Non-pigmented ciliary epithelial cell (primary cell): ENCODE results near the gene PLA2G4B.
"Not testable (repeated sequence)": the region's sequence is repeated elsewhere in the genome, so short reads cannot be mapped to it uniquely, and the experiment has no call there.

Experiments
- DNase-seq: peaks from one replicate; pipeline ENCODE4 v3.0.0-alpha.2; 2010; ENCODE audit warnings: low read depth

PLA2G4B gene

DNA sequence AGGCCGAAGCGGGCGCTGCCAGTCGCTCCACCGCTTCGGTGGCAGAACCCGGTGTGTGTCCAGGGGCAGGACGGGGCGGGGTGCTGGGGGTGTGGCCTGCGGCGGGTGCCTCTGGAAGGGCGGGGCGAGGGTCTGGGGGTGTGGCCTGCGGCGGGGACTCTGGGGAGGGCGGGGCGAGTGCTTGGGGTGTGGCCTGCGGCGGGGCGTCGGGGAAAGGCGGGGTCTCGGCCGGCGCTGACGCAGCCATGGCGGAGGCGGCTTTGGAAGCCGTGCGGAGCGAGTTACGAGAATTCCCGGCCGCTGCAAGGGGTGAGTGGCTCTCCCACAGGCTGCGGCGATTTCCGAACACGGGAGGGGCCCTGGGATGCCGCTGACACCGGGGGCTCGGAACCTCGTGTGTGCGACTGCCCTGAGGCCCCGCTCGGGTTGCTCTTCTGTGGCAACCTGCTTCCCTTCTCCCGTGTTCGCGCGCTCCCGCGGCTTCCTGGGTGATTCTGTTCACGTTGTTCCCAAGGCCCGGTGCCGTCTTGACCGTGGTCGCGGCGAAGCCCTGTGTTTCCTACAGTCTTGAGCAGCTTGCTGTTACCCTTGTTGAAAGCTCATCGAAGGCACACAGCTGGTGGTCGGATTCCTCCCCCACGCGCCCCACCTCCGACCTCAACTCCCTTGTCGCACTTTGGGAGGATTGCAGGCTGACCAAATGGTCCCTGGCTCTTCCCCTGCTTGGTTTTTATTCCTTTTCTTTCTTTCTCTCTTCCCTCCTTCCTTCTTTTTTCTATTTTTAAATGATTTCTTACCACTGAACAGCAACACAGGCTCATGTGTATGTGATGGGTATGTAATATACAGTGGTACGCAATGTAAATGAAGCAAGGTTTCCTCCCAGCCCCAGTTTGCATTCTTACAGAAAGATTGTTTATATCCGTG lies 10.5 kb upstream of the PLA2G4B start, which contains the start of gene JMJD7:
JMJD7 (plus strand) TSS at position 213 of the 927 bp plus-strand sequence; CDS start at position 246, 33 bp downstream.
- DNase-seq = peak; percentile 34

GRCh38 chr15:41828807-41829141 lies 9.9 kb upstream of the PLA2G4B start:
- no peak for DNase-seq

- no peak for DNase-seq
Observed at GRCh38 chr15:41829959-41830646, 8.5 kb upstream of the PLA2G4B start.

GRCh38 chr15:41831291-41831690 lies 7.4 kb upstream of the PLA2G4B start:
- DNase-seq = not testable (repeated sequence)

DNA sequence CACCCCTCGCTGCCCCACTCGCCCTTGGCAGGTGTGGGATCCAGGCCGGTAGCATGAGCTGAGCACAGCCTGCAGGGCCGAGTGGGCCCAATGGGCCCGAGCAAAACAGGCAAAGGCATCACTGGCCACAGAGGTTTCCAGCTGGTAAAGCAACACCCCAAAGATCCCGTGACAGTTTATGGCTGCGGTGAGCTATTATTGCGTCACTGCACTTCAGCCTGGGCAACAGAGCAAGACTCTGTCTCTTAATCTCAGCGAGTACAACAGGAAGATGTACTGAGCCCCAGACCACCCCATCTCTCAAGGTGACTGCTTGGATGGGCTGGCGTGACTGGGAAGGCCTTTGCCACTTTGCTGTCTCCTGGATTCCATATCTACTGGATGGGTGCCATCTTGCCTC lies 6.4 kb upstream of the PLA2G4B start:
- DNase-seq = no peak

DNA sequence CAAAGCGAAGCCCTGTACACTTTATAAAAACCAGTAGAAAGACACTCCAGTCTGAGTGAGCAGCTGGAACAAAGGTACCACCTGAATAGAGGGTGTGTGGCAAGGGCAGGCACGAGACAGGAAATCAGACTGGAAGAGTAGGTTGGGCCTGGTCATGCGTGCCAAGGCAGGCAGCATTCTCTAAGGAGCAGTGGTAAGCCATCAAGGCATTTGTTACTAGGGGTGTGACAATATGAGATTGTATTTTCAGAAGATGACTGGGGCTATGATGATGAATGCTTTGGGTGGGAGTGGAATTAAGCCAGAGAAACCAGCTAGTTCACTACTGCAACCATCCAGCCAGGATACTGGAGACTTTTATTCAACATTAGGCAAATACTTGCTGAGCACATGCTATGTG lies 5.8 kb upstream of the PLA2G4B start:
- no peak for DNase-seq

DNA sequence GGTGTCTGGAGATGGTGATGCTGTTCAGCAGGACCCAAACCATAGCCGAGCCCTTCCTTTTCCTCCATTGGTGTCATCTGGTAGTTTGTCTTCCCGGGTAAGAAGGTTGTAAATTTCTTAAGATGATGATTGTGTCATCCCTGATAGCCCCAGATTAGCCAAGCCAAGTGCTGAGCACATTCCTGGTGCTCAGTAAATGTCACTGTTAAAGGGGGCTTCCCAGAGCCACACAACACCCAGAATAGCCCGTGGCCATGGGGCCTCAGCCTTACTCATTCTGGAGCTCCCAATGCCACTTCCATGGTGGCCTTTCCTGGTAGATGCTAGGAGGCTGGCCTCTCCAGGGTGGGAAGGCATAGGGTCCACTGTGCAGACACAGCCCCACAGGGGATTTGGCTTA lies 4.6 kb upstream of the PLA2G4B start:
- no peak for DNase-seq

DNA sequence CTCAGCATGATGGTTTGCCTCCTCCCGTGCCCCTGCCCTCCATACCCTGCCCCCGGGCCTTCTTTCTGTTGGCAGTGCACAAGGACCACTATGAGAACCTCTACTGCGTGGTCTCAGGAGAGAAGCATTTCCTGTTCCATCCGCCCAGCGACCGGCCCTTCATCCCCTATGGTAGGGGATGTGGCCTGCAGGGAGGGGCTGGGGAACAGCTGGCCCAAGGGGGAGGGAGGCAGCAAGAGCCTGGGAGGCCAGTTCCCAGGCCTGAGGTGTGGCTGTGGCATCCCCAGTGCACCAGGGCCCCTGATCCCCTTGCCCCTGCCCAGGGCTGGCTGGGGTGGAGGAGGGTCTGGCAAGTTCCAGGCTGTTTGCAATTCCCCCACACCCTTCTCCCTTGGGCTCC lies 2.6 kb upstream of the PLA2G4B start:
- DNase-seq = no peak

DNA sequence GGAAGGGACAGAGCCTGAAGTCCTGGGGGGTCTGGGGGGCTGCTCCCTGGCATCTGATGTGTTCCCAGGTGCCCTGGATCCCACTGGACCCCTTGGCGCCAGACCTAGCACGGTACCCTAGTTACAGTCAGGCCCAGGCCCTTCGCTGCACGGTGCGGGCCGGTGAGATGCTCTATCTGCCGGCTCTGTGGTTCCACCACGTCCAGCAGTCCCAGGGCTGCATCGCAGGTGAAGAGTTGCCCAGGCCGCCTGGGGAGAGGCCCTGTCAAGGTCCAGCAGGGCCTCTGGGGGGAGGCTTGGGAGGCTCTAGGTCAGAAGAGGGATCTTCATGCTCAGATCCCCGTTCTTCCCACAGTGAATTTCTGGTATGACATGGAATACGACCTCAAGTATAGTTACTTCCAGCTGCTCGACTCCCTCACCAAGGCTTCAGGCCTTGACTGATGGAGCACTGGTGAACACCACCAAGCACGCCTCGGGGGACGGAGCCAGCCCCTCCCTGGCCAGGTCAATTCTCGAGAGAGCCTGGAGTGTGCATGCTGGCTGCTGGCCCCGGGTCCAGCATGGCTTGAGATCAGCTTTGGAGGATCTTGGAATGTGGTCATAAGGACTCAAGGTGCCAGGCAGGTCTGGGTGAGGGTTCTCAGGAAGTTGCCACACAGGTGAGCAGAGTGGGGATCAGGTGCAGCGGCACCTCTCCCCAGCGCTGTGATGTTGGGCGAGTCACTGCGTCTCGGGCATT lies 1.8 kb upstream of the PLA2G4B start:
- DNase-seq = no peak

DNA sequence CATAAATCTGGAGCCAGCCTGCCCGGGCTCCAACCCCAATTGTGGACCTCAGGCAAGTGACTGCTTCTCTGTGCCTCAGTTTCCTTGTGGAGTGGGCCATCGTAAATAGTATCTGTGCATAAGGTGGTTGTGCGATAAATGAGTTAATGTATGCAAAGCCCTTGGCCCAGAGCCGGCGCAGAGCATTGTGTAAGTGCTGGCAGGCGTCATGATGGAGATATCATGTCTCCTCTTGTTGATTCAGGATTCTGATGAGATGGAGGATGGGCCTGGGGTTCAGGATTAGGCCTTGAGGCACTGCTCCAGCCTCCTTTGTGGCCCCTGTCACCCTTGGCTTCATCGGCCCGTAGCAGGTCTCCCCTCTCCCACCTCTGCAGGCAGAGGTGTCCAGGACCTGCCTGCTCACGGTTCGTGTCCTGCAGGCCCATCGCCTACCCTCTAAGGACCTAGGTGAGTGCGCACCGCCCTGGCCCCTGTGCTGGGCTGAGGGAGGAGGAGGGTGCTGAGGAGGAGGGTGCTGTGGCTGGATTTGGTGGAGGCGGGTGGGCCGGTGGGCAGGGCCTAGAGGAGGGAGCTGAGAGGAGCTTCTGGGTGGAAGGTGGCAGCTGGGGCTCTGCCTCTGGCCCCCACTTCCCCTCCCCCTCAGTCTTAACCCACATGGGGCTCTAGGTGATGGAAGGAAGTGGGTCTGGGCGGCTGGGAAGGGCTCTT lies 1.3 kb downstream of the PLA2G4B start:
- no peak for DNase-seq

DNA sequence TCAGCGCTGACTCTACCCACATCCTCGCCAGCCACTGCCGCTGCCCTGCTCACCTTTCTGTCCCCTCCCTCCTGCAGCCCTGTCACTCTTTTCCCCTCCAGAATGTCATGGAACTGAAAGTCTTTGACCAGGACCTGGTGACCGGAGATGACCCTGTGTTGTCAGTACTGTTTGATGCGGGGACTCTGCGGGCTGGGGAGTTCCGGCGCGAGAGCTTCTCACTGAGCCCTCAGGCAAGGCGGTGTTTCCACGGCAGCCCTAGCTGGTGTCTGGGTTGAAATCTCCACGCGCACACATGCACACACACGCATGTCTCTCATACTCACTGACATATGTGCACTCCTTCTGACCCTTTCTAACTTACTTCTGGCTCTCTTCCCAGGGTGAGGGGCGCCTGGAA lies 2.0 kb downstream of the PLA2G4B start:
- no peak for DNase-seq

- no peak for DNase-seq
Observed at GRCh38 chr15:41841131-41841530, 2.5 kb downstream of the PLA2G4B start.

GRCh38 chr15:41842229-41842628 lies 3.6 kb downstream of the PLA2G4B start:
- DNase-seq = no peak

GRCh38 chr15:41843571-41843970 lies 4.9 kb downstream of the PLA2G4B start:
- DNase-seq = no peak

DNA sequence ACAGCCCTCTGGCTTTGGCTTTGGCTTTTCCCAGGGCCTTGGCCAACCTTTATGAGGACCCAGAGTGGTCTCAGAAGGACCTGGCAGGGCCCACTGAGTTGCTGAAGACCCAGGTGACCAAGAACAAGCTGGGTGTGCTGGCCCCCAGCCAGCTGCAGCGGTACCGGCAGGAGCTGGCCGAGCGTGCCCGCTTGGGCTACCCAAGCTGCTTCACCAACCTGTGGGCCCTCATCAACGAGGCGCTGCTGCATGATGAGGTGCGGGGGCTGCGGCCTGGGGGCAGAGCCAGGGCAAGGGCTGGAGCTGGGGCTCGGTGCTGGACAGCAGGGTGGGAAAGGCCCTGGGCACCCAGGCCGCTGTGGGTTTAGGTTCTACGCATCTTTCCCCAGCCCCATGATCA lies 6.2 kb downstream of the PLA2G4B start:
- no peak for DNase-seq

DNA sequence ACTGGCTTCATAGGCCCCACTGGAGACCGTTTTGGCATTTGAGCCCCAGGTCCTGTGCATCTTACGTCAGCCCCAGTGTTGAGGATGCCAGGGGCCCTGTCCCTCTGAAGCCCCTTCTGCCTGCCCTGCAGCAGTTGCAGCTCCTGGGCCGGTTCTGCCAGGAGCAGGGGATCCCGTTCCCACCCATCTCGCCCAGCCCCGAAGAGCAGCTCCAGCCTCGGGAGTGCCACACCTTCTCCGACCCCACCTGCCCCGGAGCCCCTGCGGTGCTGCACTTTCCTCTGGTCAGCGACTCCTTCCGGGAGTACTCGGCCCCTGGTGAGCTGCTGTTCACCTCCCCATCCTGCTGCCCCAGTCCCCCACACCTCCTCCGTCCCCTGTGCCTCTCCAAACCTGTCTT lies 8.6 kb downstream of the PLA2G4B start:
- DNase-seq = no peak

DNA sequence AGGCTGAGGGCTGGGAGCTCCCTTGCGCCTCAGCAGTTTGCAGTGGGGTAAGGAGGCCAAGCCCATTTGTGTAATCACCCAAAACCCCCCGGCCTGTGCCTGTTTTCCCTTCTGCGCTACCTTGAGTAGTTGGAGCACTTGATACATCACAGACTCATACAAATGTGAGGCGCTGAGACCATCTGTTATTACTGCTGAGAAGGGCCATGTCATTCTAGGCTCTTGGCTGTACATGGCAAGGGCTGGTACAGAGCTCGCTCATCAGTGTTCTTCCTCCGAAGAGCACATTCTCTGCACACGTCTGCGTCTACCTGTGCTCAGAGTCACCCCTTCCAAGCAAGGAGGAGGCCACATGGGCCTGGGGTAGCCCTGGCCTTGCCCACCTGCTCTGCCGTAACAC lies 9.3 kb downstream of the PLA2G4B start:
- DNase-seq = no peak

GRCh38 chr15:41848631-41849030 lies 10.0 kb downstream of the PLA2G4B start:
- no peak for DNase-seq

DNA sequence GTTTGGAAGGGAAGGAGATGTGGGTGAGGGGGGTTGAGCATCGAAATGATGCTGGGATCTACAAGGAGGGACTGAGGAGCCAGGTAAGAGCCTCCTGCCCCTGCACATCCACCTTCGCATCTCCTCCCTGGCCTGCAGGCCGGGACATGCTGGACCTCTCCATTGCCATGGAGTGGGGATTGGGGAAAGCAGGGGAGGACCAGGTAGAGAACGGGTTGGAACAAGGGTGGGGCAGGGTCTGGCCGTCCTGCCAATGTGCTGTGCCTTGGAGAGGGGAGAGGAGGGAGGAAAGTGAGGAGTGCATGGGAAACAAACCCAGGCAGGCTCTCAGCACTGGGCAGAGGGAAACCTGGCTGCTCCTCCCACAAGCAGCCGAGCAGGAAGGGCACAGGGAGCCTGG lies 10.6 kb downstream of the PLA2G4B start:
- DNase-seq = no peak

DNA sequence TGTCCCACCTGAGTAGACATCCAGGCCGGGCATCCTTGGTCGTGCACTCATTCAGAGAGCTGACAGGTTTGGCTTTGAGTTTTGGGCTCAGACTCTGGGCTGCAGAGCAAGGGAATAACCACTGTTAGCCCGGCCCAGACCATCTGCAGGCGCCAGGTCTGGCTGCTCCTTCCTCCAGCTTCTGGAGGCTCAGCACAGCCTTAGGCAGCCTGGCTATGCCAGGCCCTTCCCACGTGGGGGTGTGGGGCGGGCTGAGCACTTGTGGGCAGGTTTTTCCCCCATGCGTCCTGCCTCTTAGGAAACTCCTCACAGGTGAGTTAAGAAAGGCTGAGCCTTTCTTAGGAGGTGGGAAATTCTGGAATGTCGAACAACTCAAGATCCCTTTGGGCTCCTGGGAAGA lies 11.2 kb downstream of the PLA2G4B start:
- DNase-seq = no peak

DNA sequence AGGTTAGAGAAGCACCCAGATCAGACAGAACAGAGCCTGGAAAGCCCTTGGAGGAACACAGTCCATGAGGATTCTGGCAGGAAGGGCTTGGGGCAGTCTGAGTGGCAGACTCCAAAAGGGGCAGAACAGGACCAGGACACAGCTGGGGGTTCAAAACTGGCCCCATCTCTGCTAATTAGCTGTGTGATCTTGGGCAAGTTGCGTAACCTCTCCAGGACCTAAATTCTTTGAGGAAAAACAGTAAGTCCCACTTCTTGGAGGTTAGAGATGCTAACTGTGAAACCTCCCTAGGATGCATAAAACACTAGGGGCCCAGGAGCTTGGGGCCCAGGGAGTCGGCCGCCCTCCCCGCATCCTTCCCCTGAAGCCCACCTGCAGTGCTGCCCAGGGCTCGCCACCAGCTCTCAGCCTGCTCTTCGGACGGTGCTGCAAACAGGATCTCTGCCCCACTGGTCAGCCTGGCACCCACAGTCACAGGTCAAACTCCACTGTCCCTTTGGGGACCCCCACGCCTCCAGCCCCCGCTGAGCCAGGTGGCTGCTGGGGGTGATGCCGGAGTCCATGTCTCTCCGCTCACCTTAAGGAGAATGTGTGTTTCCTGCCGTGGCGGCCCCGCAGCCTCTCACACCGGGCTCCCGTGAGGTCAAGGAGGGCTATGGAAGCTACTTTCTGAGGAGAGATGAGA lies 12.0 kb downstream of the PLA2G4B start:
- DNase-seq = no peak

DNA sequence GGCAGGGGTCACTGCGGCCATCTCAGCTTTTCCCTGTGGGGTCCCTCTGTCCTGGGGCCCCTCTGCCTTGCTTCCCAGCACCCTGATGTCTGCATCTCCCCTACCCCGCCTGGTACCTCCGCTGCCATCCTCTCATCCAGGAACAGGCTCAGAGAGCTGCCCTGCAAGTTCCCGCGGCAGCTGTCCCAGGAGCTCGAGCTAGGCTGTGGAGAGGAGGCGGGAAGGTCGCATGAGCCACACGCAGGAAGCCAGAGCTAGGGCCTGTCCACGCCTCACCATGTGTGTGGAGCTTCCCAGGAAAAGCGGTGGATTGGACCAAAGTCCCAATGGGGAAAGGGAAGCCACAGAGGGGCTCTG lies 12.5 kb downstream of the PLA2G4B start:
- no peak for DNase-seq
